Neural cell (in vitro differentiated cells): ENCODE data around the gene GPC5.

Experiments
- CTCF ChIP-seq: fragments of 450-650 bp; IDR thresholded peaks from 2 replicates; pipeline ENCODE4 v1.5.1; 2014; ENCODE audit warnings: antibody characterized with exemption, mild to moderate bottlenecking, moderate library complexity; ENCODE audit not compliant: poor library complexity, severe bottlenecking
- EZH2 ChIP-seq: fragments of 200-600, 300-800 bp; shearing (Covaris generic), sonication (generic); IDR thresholded peaks from 2 replicates; pipeline ENCODE4 v1.6.1; 2014; ENCODE audit warnings: antibody characterized with exemption, low read length, borderline replicate concordance, mild to moderate bottlenecking; ENCODE audit not compliant: insufficient read depth, poor library complexity, severe bottlenecking
- POLR2AphosphoS5 ChIP-seq: IDR thresholded peaks from 2 replicates; pipeline ENCODE4 v1.6.1; 2012
- TAF1 ChIP-seq: IDR thresholded peaks from 2 replicates; pipeline ENCODE4 v1.6.1; 2012; ENCODE audit warnings: low read depth

GRCh38 chr13:92592757-92593156 is 1194.3 kb downstream of the GPC5 start:
- no peak for TF ChIP-seq TAF1
- TF ChIP-seq CTCF, result no peak
- TF ChIP-seq POLR2AphosphoS5, result no peak
- no peak for TF ChIP-seq EZH2
